OCI-LY3 (cell line): Measurements from ENCODE around the gene KRT84.

ENCODE experiments used
- CTCF ChIP-seq: fragments of 200-600, 300-600 bp; sonication (generic); IDR thresholded peaks from 2 replicates; pipeline ENCODE4 v1.5.1; 2014; ENCODE audit warnings: antibody characterized with exemption, low read length, low read depth
- EZH2phosphoT487 ChIP-seq: fragments of 200-600 bp; shearing (Covaris generic); IDR thresholded peaks from 2 replicates; pipeline ENCODE4 v1.6.1; 2018; ENCODE audit warnings: antibody characterized with exemption, mixed run types, low read depth

DNA sequence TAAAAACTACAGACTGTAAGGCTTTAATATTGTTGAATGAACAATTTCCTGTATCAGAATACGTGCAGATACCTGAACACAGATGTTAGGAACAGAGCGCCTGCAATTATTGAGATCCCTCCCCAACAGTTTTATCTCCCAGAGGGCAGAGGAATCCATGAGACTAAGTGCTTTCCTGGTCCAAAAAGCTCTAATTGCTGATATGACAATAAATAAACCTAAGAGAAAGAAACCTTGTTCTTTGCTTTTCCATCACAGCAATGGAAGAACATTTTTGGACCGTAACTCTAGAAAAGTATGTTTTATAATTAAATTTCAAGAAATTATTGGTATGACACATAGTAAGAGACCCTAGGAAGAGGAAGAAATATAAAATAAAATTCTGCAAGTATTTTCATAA lies 51.3 kb downstream of the KRT84 start:
- TF ChIP-seq CTCF (no peak), EZH2phosphoT487 (no peak)
